SK-N-SH (cell line): ENCODE results near the gene CFAP97D1. TPM values are rescaled to one million over a fixed set of nuclear protein-coding genes. Genes with fewer than 3 reads are reported as not detected.

Experiments
- CTCF ChIA-PET: fragments of 300-600, 350-600 bp; formaldehyde crosslinking; extraction: SDS; loops from one replicate; lab custom pipeline; 2021; lab: Yijun Ruan, JAX
- POLR2A ChIA-PET: fragments of 350-600 bp; sonication (Branson Sonifier 250); formaldehyde crosslinking; extraction: SDS; loops from one replicate; lab custom pipeline; 2020; ENCODE audit warnings: antibody characterized with exemption, inconsistent platforms; lab: Yijun Ruan, JAX
- DNase-seq: peaks from one replicate; pipeline ENCODE4 v3.0.0; 2012
- H2AFZ ChIP-seq: fragments of 200-600 bp; sonication (generic); 2 replicates; pipeline ENCODE4 v1.8.1; 2016; ENCODE audit warnings: antibody characterized with exemption, mild to moderate bottlenecking, low read depth
- H3F3A ChIP-seq: fragments of 200-600 bp; sonication (generic); replicated peaks from 2 replicates; pipeline ENCODE3; 2016; ENCODE audit warnings: antibody characterized with exemption, mild to moderate bottlenecking; ENCODE audit not compliant: insufficient read depth
- H3K27ac ChIP-seq, 2 experiments: fragments of 200-500 bp in 1 of 2; fragments of 200-600 bp in 1 of 2; sonication (Bioruptor generic) in 1 of 2; sonication (generic), shearing (Covaris generic) in 1 of 2; 2 replicates each; pipeline versions ENCODE4 v1.5.1 to v1.6.1; 2014 to 2016; ENCODE audit warnings: low read depth in 2 of 2, inconsistent platforms in 1 of 2, low read length in 1 of 2, mild to moderate bottlenecking in 1 of 2, mixed read lengths in 1 of 2
- H3K27me3 ChIP-seq: fragments of 200-600 bp; sonication (generic), shearing (Covaris generic); 2 replicates; pipeline ENCODE4 v1.6.1; 2016; ENCODE audit warnings: mixed run types; ENCODE audit not compliant: insufficient read depth
- H3K36me3 ChIP-seq, 2 experiments: fragments of 200-500 bp in 1 of 2; fragments of 200-600 bp in 1 of 2; sonication (Bioruptor generic) in 1 of 2; sonication (generic) in 1 of 2; replicated peaks in 1 of 2; 2 replicates each; pipeline versions ENCODE3 to v1.5.1; 2014 to 2016; ENCODE audit warnings: low read length in 1 of 2, mild to moderate bottlenecking in 1 of 2; ENCODE audit not compliant: insufficient read depth in 2 of 2, control insufficient read depth in 1 of 2
- H3K4me1 ChIP-seq, 2 experiments: fragments of 200-500 bp in 1 of 2; fragments of 200-600 bp in 1 of 2; sonication (Bioruptor generic) in 1 of 2; sonication (generic), shearing (Covaris generic) in 1 of 2; 2 replicates each; pipeline versions ENCODE4 v1.5.1 to v1.6.1; 2014 to 2016; ENCODE audit warnings: low read depth in 1 of 2, low read length in 1 of 2, mixed run types in 1 of 2; ENCODE audit not compliant: insufficient read depth in 2 of 2, control insufficient read depth in 1 of 2
- H3K4me2 ChIP-seq: fragments of 200-600 bp; sonication (generic), shearing (Covaris generic); 2 replicates; pipeline ENCODE4 v1.6.1; 2017; ENCODE audit warnings: mixed run types
- H3K4me3 ChIP-seq, 2 experiments: fragments of 200-500 bp in 1 of 2; fragments of 200-600 bp in 1 of 2; sonication (Bioruptor generic) in 1 of 2; sonication (generic), shearing (Covaris generic) in 1 of 2; 2 replicates each; pipeline versions ENCODE4 v1.5.1 to v1.8.1; 2014 to 2016; ENCODE audit warnings: low read depth in 2 of 2, inconsistent platforms in 1 of 2, low read length in 1 of 2, mild to moderate bottlenecking in 1 of 2, mixed read lengths in 1 of 2, moderate library complexity in 1 of 2
- H3K79me2 ChIP-seq: fragments of 200-600 bp; sonication (generic); 2 replicates; pipeline ENCODE4 v1.8.1; 2017; ENCODE audit warnings: mild to moderate bottlenecking; ENCODE audit not compliant: insufficient read depth
- H3K9ac ChIP-seq: fragments of 200-600 bp; sonication (generic); 2 replicates; pipeline ENCODE4 v1.6.1; 2017; ENCODE audit warnings: mixed run types
- H3K9me2 ChIP-seq: fragments of 200-600 bp; sonication (generic); 2 replicates; pipeline ENCODE4 v1.6.1; 2017; ENCODE audit warnings: mixed run types
- H3K9me3 ChIP-seq: fragments of 200-600 bp; sonication (generic); 2 replicates; pipeline ENCODE4 v1.6.1; 2017; ENCODE audit warnings: mixed run types, mild to moderate bottlenecking, moderate library complexity
- H4K20me1 ChIP-seq: fragments of 200-600 bp; sonication (generic); 2 replicates; pipeline ENCODE4 v1.6.1; 2017; ENCODE audit warnings: mild to moderate bottlenecking, mixed run types; ENCODE audit not compliant: insufficient read depth
- EZH2phosphoT487 ChIP-seq: fragments of 200-600 bp; sonication (generic); IDR thresholded peaks from 2 replicates; pipeline ENCODE4 v1.6.1; 2017; ENCODE audit warnings: low read depth, mixed run types, mild to moderate bottlenecking, antibody characterized with exemption, moderate library complexity, borderline replicate concordance
- GATA2 ChIP-seq: sonication (generic); formaldehyde crosslinking; IDR thresholded peaks from 2 replicates; pipeline ENCODE4 v1.5.0; 2020; ENCODE audit warnings: mild to moderate bottlenecking, missing genetic modification reagents
- IRF3 ChIP-seq: fragments of 150-350 bp; IDR thresholded peaks from 2 replicates; pipeline ENCODE4 v1.6.1; 2016; ENCODE audit warnings: mild to moderate bottlenecking, low read depth, low read length
- JUND ChIP-seq: IDR thresholded peaks from 2 replicates; pipeline ENCODE4 v1.4.0; 2012
- NFIC ChIP-seq: IDR thresholded peaks from 2 replicates; pipeline ENCODE4 v1.4.0; 2012; ENCODE audit warnings: borderline replicate concordance
- POLR2AphosphoS5 ChIP-seq: IDR thresholded peaks from 2 replicates; pipeline ENCODE4 v1.6.1; 2012; ENCODE audit warnings: low read depth, low read length
- RCOR1 ChIP-seq: fragments of 150-350 bp; IDR thresholded peaks from 2 replicates; pipeline ENCODE4 v1.6.1; 2017; ENCODE audit warnings: antibody characterized with exemption, low read length
- RFX5 ChIP-seq: IDR thresholded peaks from 2 replicates; pipeline ENCODE4 v1.6.1; 2012; ENCODE audit warnings: mild to moderate bottlenecking, improper control_type of control experiment, low read length
- RXRA ChIP-seq: IDR thresholded peaks from 2 replicates; pipeline ENCODE4 v1.4.0; 2012; ENCODE audit warnings: low read depth, mild to moderate bottlenecking, borderline replicate concordance
- TCF12 ChIP-seq: IDR thresholded peaks from 2 replicates; pipeline ENCODE4 v1.4.0; 2012
- whole genome bisulfite sequencing: methylation state at CpG from one replicate; pipeline ENCODE4 v1.1.6; 2017; ENCODE audit warnings: low lambda C conversion rate; 5-methylcytosine and 5-hydroxymethylcytosine counted together
- polyA plus RNA-seq, 3 experiments: library from polyadenylated mRNA; depleted of rRNA; stranded (reverse); fragments of >200 nt; gene quantifications; 2 replicates each; pipeline ENCODE4 v1.2.3, GENCODE V29; 2012
- TF ChIP-seq, protein P1 (sequence below): IDR thresholded peaks from 2 replicates; pipeline ENCODE4 v1.4.0; 2012; ENCODE audit warnings: low read depth

Gene CFAP97D1
- polyA plus RNA-seq, 1 of the 3 experiments (the other 2 are of a cell fraction), result 0.02 TPM

GRCh38 chr17:43757171-43757660 lies 23.0 kb upstream of the CFAP97D1 start:
- H3K9me3 ChIP-seq, result no peaks in the 10 kb centered on the region
- TF ChIP-seq POLR2AphosphoS5, result no peak
- TF ChIP-seq, protein P1, sequence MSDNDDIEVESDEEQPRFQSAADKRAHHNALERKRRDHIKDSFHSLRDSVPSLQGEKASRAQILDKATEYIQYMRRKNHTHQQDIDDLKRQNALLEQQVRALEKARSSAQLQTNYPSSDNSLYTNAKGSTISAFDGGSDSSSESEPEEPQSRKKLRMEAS, result no peak
- no peak for TF ChIP-seq GATA2 (CRISPR knock-in tag)
- TF ChIP-seq RXRA, result no peak
- no peak for TF ChIP-seq IRF3
- TF ChIP-seq EZH2phosphoT487, result no peak
- TF ChIP-seq JUND, result no peak
- no peak for TF ChIP-seq TCF12
- no peaks in the 10 kb centered on the region for H3K79me2 ChIP-seq
- no peak overlapping the region for H3K4me2 ChIP-seq
- H3K4me1 ChIP-seq, result peaks cover 0 to 6% of the 10 kb centered on the region in 2 experiments; a peak in 1 of 4 replicates
- no peaks in the 10 kb centered on the region for H3K9me2 ChIP-seq
- no peaks in the 10 kb centered on the region for H4K20me1 ChIP-seq
- H3K27ac ChIP-seq, result no peak overlapping the region
- 84% methylated on average over 7 of the region's 8 CpGs for WGBS
- CTCF ChIA-PET, result interaction anchor here (1.2 to 7.9 kb wide), 4 partner anchors 10 to 180 kb away, joined by 4 to 97 read pairs (median 14); no protein-coding TSS in a partner anchor
- no peaks in the 10 kb centered on the region for H3F3A ChIP-seq
- no peaks in the 10 kb centered on the region for H3K27me3 ChIP-seq
- POLR2A ChIA-PET, result no interaction called here
- H3K36me3 ChIP-seq, result no peaks in the 10 kb centered on the region
- H2AFZ ChIP-seq, result no peak overlapping the region
- no peak overlapping the region for H3K4me3 ChIP-seq
- no peak overlapping the region for H3K9ac ChIP-seq
- DNase-seq, result no peak

GRCh38 chr17:43758086-43758485 lies 22.1 kb upstream of the CFAP97D1 start:
- Histone ChIP-seq H3K4me3 (no peak overlapping the region), H2AFZ (no peak overlapping the region), H3K9me2 (no peaks in the 10 kb centered on the region), H3K36me3 (no peaks in the 10 kb centered on the region), H4K20me1 (no peaks in the 10 kb centered on the region), H3K9me3 (no peaks in the 10 kb centered on the region), H3K9ac (no peak overlapping the region), H3K4me1 (peaks cover 0 to 6% of the 10 kb centered on the region in 2 experiments; a peak in 1 of 4 replicates), H3K27me3 (no peaks in the 10 kb centered on the region), H3F3A (peaks cover 4% of the 10 kb centered on the region), H3K27ac (no peak overlapping the region), H3K79me2 (no peaks in the 10 kb centered on the region), H3K4me2 (no peak overlapping the region)
- POLR2A ChIA-PET, result no interaction called here
- TF ChIP-seq RCOR1 (no peak), POLR2AphosphoS5 (no peak), RFX5 (no peak), NFIC (no peak)
- DNase-seq, result no peak
- WGBS, result 78% methylated on average over 6 of the region's 6 CpGs
- CTCF ChIA-PET, result interaction anchor here (1.2 to 7.9 kb wide), 4 partner anchors 9 to 181 kb away, joined by 4 to 97 read pairs (median 14); no protein-coding TSS in a partner anchor
